Urothelium cell line (cell line): ENCODE measurements around the gene SUPV3L1.
"Not testable (repeated sequence)": the region's sequence is repeated elsewhere in the genome, so short reads cannot be mapped to it uniquely, and the experiment has no call there.

Experiments
- DNase-seq: peaks from one replicate; pipeline ENCODE4 v3.0.0; 2011; ENCODE audit warnings: low spot score, mixed read lengths
- FAIRE-seq: peaks from 2 replicates; lab custom pipeline; 2011; peaks lifted over from hg19 to GRCh38; lab: Jason Lieb, UNC

The SUPV3L1 gene

GRCh38 chr10:69228151-69228550, 48.1 kb downstream of the SUPV3L1 start:
- FAIRE-seq (no peak), DNase-seq (no peak)

- DNase-seq (no peak), FAIRE-seq (no peak)
Measured at GRCh38 chr10:69229616-69229916, 49.5 kb downstream of the SUPV3L1 start.

- FAIRE-seq = no peak
- no peak for DNase-seq
Measured at GRCh38 chr10:69230128-69230527, 50.1 kb downstream of the SUPV3L1 start.

GRCh38 chr10:69232252-69232651, 52.2 kb downstream of the SUPV3L1 start:
- DNase-seq = peak; percentile 95
- peak; percentile 96 for FAIRE-seq

- FAIRE-seq (no peak), DNase-seq (no peak)
Measured at GRCh38 chr10:69232736-69233480, 52.9 kb downstream of the SUPV3L1 start.

GRCh38 chr10:69234447-69234846, 54.4 kb downstream of the SUPV3L1 start:
- FAIRE-seq = no peak
- DNase-seq = no peak

- FAIRE-seq = peak; percentile 50
- peak; percentile 89 for DNase-seq
Measured at GRCh38 chr10:69237528-69238159, 57.6 kb downstream of the SUPV3L1 start.

- DNase-seq (no peak), FAIRE-seq (no peak)
Measured at GRCh38 chr10:69239136-69239535, 59.1 kb downstream of the SUPV3L1 start.

GRCh38 chr10:69239816-69240434, 59.9 kb downstream of the SUPV3L1 start:
- DNase-seq (no peak), FAIRE-seq (no peak)

- FAIRE-seq (no peak), DNase-seq (no peak)
Measured at GRCh38 chr10:69240455-69240854, 60.4 kb downstream of the SUPV3L1 start.

GRCh38 chr10:69241575-69241974, 61.5 kb downstream of the SUPV3L1 start:
- FAIRE-seq = no peak
- no peak for DNase-seq

GRCh38 chr10:69242040-69242851, 62.2 kb downstream of the SUPV3L1 start:
- FAIRE-seq (no peak), DNase-seq (no peak)

GRCh38 chr10:69242852-69243212, 62.8 kb downstream of the SUPV3L1 start:
- FAIRE-seq (no peak), DNase-seq (no peak)

GRCh38 chr10:69243817-69244216, 63.8 kb downstream of the SUPV3L1 start:
- no peak for FAIRE-seq

GRCh38 chr10:69246036-69246435, 66.0 kb downstream of the SUPV3L1 start:
- FAIRE-seq (no peak), DNase-seq (no peak)

More at GRCh38 chr10:69243817-69244216, 63.8 kb downstream of the SUPV3L1 start:
- DNase-seq = no peak

- DNase-seq = no peak
- FAIRE-seq = no peak
Measured at GRCh38 chr10:69246581-69247312, 66.7 kb downstream of the SUPV3L1 start.

GRCh38 chr10:69247313-69247710, 67.3 kb downstream of the SUPV3L1 start:
- DNase-seq = no peak
- FAIRE-seq = no peak

GRCh38 chr10:69248117-69248730, 68.2 kb downstream of the SUPV3L1 start:
- FAIRE-seq (no peak), DNase-seq (no peak)

- DNase-seq (no peak), FAIRE-seq (no peak)
Measured at GRCh38 chr10:69250041-69250440, 70.0 kb downstream of the SUPV3L1 start.

GRCh38 chr10:69251417-69251816, 71.4 kb downstream of the SUPV3L1 start:
- FAIRE-seq, DNase-seq: not testable (repeated sequence)
